C4-2B (cell line): ENCODE measurements around the gene HS6ST3.

ENCODE experiments used
- H3K27ac ChIP-seq: fragments of 450-650 bp; 2 replicates; pipeline ENCODE4 v1.5.1; 2017
- ZFX ChIP-seq: fragments of 450-650 bp; IDR thresholded peaks from 2 replicates; pipeline ENCODE4 v1.6.1; 2017
- TF ChIP-seq, protein P1 (sequence below): fragments of 450-650 bp; conservative IDR thresholded peaks from 2 replicates; pipeline ENCODE4 v1.5.1; 2017; ENCODE audit warnings: mild to moderate bottlenecking

The HS6ST3 gene

DNA sequence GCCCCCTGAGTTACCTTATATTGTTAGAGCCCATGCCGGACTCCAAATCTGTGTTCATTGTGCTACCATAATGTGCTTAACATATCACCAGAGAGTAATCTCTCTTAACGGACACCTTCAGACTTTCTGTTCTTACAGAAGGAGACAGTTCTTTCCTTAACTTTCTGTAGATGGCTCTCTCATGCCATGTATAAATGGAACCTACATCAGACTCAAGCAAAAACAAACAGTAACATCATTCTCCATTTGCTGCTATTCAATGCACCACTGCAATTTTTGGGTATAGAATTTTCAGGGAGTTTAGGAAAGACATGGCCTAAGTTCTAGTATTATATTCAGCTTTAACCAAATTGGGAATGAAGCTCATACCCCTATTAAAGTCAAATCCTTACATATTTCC lies 24.1 kb upstream of the HS6ST3 start:
- H3K27ac ChIP-seq, result no peak overlapping the region
- no peak for TF ChIP-seq ZFX
- TF ChIP-seq, protein P1, sequence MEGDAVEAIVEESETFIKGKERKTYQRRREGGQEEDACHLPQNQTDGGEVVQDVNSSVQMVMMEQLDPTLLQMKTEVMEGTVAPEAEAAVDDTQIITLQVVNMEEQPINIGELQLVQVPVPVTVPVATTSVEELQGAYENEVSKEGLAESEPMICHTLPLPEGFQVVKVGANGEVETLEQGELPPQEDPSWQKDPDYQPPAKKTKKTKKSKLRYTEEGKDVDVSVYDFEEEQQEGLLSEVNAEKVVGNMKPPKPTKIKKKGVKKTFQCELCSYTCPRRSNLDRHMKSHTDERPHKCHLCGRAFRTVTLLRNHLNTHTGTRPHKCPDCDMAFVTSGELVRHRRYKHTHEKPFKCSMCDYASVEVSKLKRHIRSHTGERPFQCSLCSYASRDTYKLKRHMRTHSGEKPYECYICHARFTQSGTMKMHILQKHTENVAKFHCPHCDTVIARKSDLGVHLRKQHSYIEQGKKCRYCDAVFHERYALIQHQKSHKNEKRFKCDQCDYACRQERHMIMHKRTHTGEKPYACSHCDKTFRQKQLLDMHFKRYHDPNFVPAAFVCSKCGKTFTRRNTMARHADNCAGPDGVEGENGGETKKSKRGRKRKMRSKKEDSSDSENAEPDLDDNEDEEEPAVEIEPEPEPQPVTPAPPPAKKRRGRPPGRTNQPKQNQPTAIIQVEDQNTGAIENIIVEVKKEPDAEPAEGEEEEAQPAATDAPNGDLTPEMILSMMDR, result no peak

DNA sequence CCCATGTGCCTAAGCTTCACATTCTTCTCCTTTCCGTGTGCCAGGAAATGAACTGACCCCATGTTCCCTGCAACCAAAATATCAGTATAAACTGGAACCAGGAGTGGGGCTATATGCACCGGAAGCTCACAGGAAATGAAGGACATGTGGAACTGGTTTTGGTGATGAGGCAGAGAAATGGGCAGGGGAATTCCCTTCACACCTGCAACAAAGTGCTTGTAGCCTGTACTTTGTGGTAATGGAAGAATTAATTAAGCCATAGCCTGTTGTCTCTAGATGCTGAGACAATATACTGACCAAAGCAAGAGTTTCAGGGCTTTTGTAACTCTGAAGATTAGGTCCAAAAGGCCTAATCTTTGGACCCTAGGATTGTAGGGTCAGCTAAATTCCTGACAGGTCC lies 21.2 kb upstream of the HS6ST3 start:
- no peak overlapping the region for H3K27ac ChIP-seq
- TF ChIP-seq, protein P1, result no peak
- TF ChIP-seq ZFX, result no peak

DNA sequence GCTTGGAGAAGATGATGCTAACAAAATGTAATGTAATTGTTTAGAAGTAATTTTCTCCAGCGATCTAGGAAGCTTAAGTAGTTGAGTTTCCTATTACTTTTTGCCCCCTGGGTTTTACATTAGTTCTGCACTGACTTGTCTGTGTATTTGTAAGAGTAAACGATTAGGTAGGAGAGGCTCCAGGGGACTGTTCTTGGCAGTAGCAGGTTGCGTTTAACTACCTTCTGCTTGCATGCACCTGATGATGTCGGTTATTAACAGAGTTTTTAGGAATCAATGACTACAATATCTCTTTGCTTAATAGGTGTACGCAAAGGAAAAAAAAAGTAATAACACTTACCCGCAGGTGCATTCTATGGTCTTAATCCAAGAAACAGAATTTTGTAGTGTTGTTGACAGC lies 18.4 kb upstream of the HS6ST3 start:
- no peak overlapping the region for H3K27ac ChIP-seq
- no peak for TF ChIP-seq ZFX
- TF ChIP-seq, protein P1, result no peak

DNA sequence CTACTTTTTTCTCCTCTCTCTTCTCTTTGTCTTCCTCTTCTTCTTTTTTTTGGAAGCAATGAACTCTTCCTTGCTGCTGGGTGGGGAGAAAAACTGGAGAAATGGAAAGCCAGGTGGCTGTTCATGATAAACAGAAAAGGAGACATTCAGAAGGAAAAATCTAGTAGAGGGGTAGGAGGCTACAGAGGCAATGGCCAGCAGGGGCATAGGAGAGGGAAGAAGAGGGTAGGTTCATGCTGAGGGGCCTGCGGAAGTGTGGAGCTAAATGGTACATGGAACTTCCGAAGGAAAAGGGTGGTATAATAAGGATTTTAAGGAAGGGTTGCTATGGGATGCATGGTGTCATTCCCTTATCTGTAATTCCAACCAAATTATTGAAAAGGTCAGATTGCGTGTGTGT lies 17.5 kb upstream of the HS6ST3 start:
- TF ChIP-seq, protein P1, result no peak
- no peak for TF ChIP-seq ZFX
- H3K27ac ChIP-seq, result no peak overlapping the region

DNA sequence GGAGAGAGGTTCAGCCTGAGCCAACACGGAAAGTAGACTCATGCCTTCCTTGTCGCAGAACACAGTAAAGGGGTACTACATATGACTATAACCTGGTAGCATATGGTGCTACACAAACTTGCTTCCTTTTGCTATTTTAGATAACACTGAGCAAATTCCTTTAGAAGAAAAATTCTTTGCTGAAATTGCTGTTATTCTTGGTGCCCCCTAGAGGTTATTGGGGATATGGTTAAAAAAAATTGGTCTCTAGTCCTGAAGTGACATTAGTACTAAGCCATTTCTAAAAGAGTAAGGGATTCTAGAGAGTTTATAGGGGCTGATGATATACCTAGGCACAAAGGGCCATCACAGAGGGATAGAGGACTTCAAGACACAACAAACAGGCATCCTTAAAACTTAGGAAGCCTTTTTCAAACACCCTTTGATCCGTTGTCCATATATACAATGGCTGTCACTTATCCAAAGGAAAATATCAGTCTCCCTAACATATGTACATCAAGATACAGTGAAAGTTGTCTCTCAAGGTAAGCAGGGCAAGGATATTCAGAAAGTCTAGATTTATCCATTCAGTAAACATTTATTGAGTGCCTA lies 13.9 kb upstream of the HS6ST3 start:
- TF ChIP-seq ZFX, result no peak
- TF ChIP-seq, protein P1, result peak; percentile 77
- H3K27ac ChIP-seq, result no peak overlapping the region

DNA sequence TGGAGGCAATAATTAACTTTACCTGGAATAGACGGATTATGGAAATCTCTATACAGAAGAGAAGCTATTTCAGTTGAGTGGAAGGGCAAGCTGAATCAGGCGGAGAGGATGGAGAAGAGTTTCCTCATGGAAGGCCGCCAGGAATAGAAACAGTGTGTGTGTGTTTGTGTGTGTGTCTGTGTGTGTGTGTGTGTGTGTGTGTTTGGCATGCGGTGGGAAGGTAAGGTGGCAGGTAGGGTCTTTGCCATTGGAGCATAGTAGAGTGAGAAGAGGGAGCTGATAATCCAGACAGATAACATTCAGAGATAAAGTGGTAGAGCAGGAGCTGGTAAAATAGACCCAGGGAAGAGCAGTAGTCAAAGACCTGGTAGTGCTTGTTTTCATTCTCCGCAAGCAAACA lies 9.2 kb upstream of the HS6ST3 start:
- no peak for TF ChIP-seq ZFX
- TF ChIP-seq, protein P1, result no peak
- H3K27ac ChIP-seq, result no peak overlapping the region

DNA sequence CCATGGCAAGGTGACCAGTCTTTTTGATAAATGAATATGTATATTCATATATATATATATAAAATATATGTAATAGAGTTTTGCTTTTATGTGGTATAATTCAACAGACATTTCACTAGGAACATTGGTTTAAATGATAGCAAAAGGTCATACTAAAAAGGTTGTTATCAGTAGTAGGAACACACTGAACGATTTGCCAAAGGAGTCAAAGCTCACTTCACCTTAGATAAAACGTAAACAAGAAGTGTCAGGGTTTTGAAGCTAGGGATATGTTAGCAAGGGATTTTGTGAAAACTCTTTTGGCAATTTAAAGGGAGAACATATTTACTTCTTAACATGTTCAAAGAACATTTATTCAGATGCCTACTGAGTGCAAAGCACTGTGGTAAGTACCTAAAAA lies 8.0 kb upstream of the HS6ST3 start:
- TF ChIP-seq, protein P1, result no peak
- TF ChIP-seq ZFX, result no peak
- H3K27ac ChIP-seq, result no peak overlapping the region
